Stimulated activated CD8-positive, alpha-beta memory T cell treated with anti-CD3 and anti-CD28 coated beads, Interleukin-15, amount 100 ng/mL, for 4 hours (primary cell): ENCODE data around the gene PCDHGC5.

Experiments
- DNase-seq, 2 donors: peaks; one replicate each; pipeline ENCODE4 v3.0.0-alpha.2; 2020; ENCODE audit warnings: low read depth in 2 of 2

The PCDHGC5 gene

DNA sequence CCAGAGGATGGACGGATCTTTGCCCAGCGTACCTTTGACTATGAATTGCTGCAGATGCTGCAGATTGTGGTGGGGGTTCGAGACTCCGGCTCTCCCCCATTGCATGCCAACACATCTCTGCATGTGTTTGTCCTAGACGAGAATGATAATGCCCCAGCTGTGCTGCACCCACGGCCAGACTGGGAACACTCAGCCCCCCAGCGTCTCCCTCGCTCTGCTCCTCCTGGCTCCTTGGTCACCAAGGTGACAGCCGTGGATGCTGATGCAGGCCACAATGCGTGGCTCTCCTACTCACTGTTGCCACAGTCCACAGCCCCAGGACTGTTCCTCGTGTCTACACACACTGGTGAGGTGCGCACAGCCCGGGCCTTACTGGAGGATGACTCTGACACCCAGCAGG lies 1.9 kb downstream of the PCDHGC5 start:
- DNase-seq, result no peak

DNA sequence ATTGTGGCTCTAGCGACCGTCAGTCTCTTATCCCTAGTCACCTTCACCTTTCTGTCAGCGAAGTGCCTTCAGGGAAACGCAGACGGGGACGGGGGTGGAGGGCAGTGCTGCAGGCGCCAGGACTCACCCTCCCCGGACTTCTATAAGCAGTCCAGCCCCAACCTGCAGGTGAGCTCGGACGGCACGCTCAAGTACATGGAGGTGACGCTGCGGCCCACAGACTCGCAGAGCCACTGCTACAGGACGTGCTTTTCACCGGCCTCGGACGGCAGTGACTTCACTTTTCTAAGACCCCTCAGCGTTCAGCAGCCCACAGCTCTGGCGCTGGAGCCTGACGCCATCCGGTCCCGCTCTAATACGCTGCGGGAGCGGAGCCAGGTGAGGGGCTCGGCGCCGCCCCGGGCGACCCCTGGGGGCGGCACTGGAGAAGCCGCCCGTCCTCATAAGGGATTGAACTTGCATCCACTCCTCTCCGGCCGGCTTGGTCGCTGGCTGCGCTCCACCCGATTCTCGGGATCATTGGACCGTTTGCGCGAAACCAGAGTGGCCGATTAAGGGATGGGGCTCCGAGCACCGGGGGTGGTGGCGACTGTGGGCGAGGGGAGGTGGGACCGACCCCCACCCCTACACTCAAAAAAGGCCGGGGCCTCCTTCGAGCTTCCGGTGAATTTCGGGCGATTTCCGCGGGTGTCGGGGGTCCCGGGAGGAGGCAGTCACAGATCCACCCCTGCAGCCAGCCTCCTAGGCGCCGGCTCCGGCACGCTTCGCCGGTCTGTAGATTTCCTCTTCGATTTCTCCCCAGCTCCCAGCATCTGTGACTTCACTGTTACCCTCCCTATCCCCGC lies 2.7 kb downstream of the PCDHGC5 start:
- DNase-seq, result no peak

DNA sequence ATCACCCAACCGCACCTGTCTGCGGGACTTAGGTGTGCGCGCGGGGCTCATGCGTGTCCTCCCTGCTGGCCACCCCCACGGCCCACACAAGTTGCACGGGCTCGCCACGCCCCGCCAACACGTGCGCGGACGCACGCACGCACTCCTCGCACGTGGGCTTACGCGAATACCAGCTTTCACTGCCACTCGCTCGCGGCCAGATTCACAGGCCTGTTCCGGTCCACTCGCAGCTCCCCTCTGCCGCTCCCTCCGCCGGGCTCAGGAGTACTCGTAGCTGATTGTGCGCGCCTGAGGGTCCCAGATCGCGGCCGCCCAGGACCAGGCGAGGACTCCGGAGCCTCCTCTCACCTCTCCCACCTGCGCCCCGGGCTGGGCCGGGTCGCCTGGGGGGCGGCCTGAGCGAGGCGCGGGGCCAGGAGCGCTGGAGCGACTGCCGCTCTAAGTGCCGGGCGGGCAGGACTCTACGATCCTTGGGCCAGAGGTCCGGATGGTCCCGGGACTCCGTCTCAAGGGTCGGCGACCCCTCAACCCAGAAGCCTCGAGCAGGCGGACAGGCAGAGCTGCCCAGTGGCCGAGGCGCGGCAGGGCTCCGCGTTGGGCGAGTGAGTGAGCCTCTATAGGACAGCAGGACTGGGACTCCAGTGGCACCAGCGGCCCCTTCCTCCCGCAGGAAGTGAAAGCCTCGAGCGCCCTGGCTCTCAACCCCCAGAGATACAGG lies 3.4 kb downstream of the PCDHGC5 start:
- no peak for DNase-seq

DNA sequence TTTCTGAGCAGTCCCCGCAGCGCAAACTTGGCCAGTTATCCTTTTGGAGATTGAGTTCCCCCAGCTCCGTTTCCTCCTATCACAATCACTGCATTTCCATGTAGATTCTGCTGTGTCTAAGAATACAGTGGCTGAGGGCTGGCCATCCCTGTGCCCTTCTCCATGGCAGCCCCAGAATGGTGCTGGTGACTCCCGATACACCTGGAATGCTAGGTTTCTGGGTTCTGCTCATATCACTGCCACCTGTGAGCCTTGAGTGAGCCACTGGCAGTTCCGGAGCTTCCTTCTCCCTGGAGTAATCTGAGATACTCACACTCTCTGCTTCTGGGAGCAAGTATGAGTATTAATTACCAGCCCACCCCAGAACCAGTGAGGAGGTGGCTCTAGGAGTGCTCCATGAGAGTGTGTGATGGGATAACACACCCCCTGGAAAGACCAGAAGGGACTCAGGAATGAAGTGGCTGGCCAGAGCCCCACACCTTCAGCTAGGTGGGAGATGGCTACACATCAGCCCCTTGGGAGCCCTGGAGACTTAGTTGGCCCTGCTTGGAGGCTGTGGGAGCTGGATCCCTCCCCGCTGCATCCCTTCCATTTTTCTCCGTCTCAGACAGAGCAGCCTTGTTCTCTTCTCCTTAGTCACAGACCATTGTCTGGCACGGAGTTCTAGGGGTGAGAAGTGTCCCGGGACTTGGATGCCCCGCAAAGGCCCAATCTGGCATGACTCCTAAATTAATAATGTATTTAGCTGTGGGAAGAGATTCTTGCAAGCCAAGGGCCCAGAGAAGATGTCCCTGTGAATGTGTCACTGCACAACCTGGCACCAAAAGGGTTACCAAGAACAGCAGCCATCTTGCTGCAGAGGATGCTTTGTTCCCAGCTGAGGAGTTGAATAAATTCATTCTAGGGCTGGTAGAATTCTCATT lies 4.9 kb downstream of the PCDHGC5 start:
- DNase-seq, result no peak

DNA sequence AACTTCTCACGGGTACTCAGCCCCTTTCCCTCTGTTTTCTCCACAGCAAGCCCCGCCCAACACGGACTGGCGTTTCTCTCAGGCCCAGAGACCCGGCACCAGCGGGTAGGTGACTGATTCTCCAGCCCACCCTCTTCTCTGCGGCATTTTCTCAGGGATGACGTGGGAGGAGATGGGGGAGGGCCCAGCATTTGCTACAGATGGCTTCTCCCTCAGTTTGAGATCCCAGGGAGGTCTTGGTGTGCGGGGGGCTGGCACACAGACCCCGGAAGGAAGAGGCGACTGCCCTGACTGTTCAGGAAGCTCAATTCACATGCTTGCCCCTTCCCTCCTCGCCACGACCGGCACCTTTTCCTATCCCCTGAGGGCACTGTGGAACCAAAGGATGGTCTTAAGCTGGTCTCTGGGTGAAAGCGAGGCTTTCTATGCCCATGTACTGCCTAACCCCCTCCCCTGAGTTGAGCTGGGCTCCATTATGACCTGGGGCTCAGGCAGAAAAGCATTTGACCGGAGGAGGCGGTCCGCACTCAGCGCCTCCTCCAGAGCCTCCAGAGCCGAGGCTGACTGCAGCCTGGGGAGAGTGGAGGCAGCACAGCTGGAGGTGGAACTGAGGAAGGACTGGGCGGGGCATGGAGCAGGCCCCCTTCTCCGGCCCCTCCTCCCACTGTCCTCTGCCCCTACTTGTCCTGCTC lies 6.0 kb downstream of the PCDHGC5 start:
- no peak for DNase-seq

DNA sequence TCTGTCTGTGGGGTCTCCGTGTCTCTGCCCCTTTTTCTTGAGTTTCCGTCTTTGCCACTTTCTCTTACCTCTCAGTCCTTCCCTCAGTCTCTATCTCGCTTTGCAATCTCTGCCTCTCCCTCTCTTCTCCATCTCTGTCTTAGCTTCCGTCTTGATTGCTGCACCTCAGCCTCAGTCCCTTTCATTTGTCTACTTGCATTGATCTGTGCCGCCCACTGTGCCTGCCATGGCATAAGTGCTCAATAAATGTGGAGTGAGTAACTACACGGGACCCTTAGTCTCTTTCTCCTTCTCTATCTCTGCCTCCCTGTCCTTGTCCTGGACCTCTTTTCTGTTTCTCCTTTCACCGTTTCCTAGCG lies 6.6 kb downstream of the PCDHGC5 start:
- no peak for DNase-seq

DNA sequence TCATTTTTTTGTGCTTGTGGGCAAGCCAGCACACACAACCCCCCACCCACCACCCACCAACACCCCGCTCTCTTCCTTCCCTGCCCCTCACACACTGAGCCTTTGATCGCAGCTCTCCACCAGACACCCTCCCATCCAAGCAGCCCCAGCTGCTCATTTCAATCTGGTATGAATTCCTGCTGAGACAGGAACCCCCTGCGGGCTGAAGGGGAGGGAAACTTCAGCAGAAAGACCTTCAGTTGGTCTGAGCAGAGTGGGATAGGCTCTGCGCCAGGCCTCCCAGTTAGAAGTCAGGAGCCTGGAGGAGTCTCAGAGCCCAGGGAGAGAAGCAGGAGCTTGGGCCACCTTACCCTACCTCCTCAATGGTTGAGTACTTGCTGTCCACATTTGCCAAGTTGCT lies 7.2 kb downstream of the PCDHGC5 start:
- no peak for DNase-seq

DNA sequence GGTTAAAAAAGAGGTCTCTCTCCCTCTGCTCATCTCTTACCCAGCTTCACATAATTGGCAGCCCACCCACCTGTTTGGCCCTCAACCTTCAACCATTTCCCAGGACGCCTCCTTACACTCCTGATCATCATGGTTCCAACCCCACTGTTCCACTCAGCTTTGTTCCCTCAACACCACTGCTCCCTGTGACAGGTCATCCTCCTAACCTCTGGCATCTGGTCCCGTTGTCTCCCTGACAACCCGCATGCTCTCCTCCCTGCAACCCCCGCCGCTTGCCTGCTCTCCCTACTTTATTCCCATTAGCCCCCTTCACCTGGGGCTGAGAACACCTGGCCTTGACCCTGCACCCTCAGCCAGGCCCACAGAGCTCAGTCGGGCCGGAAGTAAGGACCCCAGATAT lies 12.9 kb downstream of the PCDHGC5 start:
- DNase-seq, result no peak

DNA sequence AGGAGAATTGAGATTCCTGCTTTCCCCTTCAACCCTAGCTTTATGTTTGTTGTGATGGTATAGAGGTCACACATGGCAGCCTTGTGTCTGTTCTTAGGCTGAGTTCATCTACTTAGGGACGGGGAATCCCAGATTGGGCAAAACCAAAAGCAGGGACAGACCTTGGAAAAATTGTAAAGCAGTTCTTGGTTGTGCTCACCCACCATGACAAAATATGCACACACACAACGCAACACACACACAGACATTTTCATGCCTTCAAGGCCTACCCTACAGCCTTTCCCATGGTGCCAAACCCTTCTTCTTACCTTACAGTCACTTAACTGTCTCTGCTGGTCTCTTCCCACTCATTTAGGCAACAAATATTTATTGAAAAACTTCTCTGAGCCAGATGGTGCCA lies 14.8 kb downstream of the PCDHGC5 start:
- no peak for DNase-seq

DNA sequence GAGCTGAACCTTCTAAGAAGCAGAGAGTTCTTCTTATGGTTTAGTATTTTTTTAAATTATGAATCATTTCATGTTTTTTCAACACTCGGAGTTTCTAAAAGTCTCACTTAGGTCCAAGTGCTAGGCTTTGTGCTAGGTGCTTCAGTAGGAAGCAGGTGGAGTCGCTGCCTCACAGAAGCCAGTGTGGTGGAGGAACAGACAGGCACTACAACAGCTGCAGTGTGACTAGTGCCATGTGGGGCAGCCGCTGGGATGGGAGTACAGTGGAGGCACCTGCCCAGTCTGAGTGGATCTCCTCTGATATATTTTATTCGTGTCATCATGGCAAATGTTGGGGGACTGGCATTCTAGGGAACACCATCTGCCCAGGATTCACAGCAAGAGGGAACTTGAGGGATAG lies 15.3 kb downstream of the PCDHGC5 start:
- no peak for DNase-seq

DNA sequence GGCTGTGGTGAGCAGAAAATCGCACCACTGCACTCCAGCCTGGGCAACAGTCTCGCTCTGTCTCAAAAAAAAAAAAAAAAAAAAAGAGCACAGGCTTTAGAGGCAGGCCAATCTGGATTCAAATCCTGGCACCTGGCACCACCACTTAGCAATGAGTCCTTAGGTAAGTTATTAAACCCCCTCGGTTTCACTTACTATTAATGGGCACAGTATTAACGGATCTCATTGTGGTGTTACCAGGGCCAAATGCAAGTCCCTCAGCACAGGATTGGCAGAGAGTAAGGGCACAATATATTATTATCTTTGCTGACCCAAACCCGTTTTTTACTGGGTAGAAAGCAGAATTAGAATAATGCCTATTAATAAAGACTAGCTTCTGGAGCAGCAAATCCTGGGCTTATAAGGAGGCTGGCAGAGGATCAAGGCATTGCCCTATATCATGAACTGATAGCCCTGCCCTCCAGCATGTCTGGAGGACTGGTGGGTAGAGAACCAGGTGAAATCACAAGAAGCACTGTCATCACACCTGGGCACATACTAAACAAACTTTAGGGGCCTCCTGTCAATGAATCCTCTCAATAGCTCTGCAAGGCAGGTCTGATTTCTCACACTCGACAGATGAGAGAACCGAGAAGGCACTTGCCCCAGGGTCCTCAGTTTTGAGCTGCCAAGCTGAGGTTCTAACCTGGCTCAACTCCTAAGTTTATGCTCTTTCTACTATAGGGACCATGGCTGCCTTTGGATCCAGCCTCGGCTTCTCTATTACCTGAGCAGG lies 17.7 kb downstream of the PCDHGC5 start:
- no peak for DNase-seq

DNA sequence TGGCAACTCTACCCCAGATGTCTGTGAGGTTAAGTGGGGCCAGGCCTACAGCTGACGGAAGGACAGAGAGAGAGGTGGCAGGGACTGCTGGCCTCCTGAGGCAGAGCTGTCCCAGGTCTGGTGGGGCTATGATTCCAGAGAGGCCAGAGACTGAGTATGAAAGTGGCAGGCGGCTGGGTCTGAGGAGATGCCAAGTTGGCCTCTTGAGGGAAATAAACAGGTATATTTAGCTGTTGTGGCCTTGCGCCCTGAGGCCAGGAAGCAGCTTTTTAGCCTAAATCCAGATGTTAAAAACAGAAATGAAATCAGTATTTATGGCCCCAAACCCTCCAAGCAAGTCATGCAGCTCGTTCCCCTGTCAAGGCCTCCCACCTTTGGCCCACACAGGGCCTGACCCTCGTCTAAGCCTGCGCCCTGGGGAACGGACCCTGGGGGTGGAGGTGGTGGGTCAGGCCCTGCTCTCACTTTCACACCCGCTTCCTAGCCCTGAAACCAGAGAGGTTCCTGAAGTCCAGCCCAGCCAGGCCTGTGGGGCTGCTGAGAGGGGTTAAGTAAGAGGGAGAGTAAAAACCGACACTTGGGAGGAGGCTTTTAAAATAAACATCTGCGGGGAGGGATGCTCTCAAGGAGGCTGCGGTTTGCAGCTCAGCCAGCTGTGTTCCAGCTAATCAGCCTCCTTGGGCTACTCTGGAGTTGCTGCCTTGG lies 18.7 kb downstream of the PCDHGC5 start:
- no peak for DNase-seq

DNA sequence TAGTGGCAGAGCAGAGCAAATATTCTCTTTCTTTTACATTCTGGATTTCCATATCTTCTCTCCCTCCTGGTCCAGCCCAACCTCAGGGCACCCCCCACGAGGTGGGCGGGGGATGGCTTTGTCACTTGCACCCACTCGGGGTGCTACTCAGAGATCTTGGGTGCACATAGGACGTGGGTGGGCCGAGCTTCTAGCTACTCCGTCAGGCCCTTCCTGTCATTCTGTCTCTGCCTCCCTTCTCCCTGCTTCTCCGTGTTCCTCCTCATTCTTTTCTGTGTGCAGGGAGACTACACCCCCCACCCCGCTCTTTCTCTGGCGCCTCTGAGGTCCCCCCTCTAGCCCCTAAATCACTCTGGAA lies 19.5 kb downstream of the PCDHGC5 start:
- no peak for DNase-seq

DNA sequence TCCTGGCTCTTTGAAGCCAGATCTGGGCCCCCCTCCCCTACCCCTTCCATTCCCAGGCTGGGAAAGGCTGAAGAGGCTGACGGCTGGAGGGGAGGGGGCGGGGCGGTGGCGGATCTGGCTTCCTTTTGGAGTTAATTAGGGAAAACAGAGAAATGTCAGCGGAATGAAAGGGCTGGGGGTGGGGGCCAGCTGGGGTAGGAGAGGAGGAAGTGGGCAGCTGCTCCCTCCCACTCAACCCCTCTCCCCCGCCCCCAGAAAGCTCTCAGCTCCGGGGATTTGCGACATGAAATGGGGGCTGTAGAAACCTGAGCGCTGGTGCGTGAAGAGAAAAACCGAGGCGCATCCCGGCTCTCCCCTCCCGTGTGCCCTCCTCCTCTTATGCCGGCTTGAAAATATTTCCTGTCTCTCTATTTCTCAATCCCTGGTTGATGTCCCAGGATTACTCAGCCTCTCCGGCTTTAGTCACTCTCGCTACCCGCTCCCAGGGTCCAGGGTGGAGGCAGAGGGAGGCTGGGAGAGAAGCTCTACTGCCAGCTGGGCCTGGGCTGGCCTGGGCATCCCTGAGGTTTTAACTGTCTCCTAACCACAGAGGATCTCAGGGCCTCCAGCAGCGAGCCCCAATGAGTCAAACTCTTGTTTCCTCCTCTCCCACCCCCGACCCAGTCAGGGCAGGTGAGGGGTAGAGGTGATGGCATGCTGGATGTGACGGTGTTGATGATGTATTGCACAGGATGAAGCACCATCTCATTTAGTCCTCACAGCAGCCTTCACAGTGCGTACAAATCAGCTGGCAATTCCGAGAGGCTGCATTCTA lies 20.1 kb downstream of the PCDHGC5 start:
- no peak for DNase-seq

DNA sequence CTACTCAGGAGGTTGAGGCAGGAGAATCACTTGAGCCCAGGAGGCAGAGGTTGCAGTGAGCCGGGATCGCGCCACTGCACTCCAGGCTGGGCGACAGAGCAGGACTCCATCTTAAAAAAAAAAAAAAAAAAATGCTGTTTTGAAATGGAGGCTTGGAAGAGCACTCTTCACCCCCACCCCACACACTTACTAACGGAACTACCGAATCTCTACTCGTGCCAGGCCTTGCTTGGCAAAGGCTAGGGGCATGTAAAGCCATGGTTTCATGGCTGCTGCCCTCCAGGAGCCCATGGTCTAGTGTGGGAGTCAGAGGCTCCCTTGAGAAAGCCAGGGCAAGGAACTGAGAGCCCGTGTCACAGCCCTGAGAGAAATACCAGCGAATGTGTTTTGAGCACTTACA lies 21.3 kb downstream of the PCDHGC5 start:
- DNase-seq, result no peak

DNA sequence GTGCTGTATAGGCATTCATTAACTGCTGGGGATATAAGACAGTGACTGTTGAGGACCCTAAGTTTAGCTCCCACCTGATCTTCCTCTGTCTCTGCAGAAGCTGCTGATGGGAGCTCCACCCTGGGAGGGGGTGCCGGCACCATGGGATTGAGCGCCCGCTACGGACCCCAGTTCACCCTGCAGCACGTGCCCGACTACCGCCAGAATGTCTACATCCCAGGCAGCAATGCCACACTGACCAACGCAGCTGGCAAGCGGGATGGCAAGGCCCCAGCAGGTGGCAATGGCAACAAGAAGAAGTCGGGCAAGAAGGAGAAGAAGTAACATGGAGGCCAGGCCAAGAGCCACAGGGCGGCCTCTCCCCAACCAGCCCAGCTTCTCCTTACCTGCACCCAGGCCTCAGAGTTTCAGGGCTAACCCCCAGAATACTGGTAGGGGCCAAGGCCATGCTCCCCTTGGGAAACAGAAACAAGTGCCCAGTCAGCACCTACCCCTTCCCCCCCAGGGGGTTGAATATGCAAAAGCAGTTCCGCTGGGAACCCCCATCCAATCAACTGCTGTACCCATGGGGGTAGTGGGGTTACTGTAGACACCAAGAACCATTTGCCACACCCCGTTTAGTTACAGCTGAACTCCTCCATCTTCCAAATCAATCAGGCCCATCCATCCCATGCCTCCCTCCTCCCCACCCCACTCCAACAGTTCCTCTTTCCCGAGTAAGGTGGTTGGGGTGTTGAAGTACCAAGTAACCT lies 22.1 kb downstream of the PCDHGC5 start:
- no peak for DNase-seq

DNA sequence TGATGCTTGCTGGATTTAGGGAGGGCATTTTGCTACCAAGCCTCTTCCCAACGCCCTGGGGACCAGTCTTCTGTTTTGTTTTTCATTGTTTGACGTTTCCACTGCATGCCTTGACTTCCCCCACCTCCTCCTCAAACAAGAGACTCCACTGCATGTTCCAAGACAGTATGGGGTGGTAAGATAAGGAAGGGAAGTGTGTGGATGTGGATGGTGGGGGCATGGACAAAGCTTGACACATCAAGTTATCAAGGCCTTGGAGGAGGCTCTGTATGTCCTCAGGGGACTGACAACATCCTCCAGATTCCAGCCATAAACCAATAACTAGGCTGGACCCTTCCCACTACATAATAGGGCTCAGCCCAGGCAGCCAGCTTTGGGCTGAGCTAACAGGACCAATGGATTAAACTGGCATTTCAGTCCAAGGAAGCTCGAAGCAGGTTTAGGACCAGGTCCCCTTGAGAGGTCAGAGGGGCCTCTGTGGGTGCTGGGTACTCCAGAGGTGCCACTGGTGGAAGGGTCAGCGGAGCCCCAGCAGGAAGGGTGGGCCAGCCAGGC lies 23.0 kb downstream of the PCDHGC5 start:
- no peak for DNase-seq

DNA sequence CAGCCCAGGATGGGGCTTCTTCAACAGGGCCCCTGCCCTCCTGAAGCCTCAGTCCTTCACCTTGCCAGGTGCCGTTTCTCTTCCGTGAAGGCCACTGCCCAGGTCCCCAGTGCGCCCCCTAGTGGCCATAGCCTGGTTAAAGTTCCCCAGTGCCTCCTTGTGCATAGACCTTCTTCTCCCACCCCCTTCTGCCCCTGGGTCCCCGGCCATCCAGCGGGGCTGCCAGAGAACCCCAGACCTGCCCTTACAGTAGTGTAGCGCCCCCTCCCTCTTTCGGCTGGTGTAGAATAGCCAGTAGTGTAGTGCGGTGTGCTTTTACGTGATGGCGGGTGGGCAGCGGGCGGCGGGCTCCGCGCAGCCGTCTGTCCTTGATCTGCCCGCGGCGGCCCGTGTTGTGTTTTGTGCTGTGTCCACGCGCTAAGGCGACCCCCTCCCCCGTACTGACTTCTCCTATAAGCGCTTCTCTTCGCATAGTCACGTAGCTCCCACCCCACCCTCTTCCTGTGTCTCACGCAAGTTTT lies 23.6 kb downstream of the PCDHGC5 start:
- peak; percentile 46 to 68 for DNase-seq
